B cell (primary cell): ENCODE data around the gene GART. TPM values are rescaled to one million over a fixed set of nuclear protein-coding genes. Genes with fewer than 3 reads are reported as not detected.

Experiments used
- ATAC-seq: fragments of 200-7000 bp; cut with Tn5 transposase; one replicate; pipeline ENCODE4 v1.10.0; 2021; ENCODE audit warnings: low read depth, mild to moderate bottlenecking, moderate number of reproducible peaks, moderate library complexity
- CTCF ChIA-PET: fragments of 350-600 bp; sonication (Branson Sonifier 250); formaldehyde crosslinking; loops from one replicate; lab custom pipeline; 2021; ENCODE audit warnings: antibody characterized with exemption, inconsistent platforms; lab: Charles Lee
- POLR2A ChIA-PET: fragments of 350-600 bp; sonication (Branson Sonifier 250); formaldehyde crosslinking; loops from one replicate; lab custom pipeline; 2021; ENCODE audit warnings: antibody characterized with exemption; lab: Charles Lee
- DNase-seq: peaks from one replicate; pipeline ENCODE4 v3.0.0; 2013
- H2AFZ ChIP-seq: 2 replicates; pipeline ENCODE4 v1.6.1; 2012; ENCODE audit warnings: mild to moderate bottlenecking, low read depth, low read length; ENCODE audit not compliant: insufficient read depth, poor library complexity, severe bottlenecking
- H3K27ac ChIP-seq, 2 donors: 1 replicate in 1 of 2; 2 replicates in 1 of 2; pipeline ENCODE4 v1.5.1; 2012 to 2013; ENCODE audit warnings: low read length in 2 of 2, mild to moderate bottlenecking in 2 of 2, moderate library complexity in 1 of 2
- H3K27me3 ChIP-seq, 4 experiments: fragments of 200-600 bp in 1 of 4; sonication (generic) in 1 of 4; replicated peaks in 1 of 4; 1 replicate in 2 of 4; 2 replicates in 2 of 4; pipeline versions ENCODE4 v1.6.1 to v1.7.0; 2013 to 2016; ENCODE audit warnings: low read length in 3 of 4, mild to moderate bottlenecking in 2 of 4, mixed read lengths in 1 of 4, moderate library complexity in 1 of 4; ENCODE audit not compliant: insufficient read depth in 4 of 4, control insufficient read depth in 3 of 4; ENCODE audit errors: control extremely low read depth in 1 of 4
- H3K36me3 ChIP-seq, 2 experiments: replicated peaks in 1 of 2; 1 replicate in 1 of 2; 2 replicates in 1 of 2; pipeline versions ENCODE4 v1.6.1 to v1.7.1; 2013; ENCODE audit warnings: low read length in 1 of 2; ENCODE audit not compliant: insufficient read depth in 2 of 2, control insufficient read depth in 1 of 2; ENCODE audit errors: control extremely low read depth in 1 of 2, extremely low read depth in 1 of 2
- H3K4me1 ChIP-seq, 2 donors: fragments of 200-600 bp in 1 of 2; sonication (generic) in 1 of 2; 1 replicate in 1 of 2; 2 replicates in 1 of 2; pipeline versions ENCODE4 v1.5.1 to v1.6.1; 2013 to 2017; ENCODE audit warnings: low read length in 2 of 2; ENCODE audit not compliant: control insufficient read depth in 2 of 2, insufficient read depth in 2 of 2
- H3K4me2 ChIP-seq: replicated peaks from 2 replicates; pipeline ENCODE3; 2012; ENCODE audit warnings: mild to moderate bottlenecking, low read depth, low read length; ENCODE audit not compliant: poor library complexity, severe bottlenecking
- H3K4me3 ChIP-seq, 5 experiments: fragments of 200-600 bp in 1 of 5; sonication (generic) in 1 of 5; 1 replicate in 3 of 5; 2 replicates in 2 of 5; pipeline versions ENCODE4 v1.5.1 to v1.7.0; 2011 to 2016; ENCODE audit warnings: low read length in 4 of 5, mild to moderate bottlenecking in 4 of 5, low read depth in 2 of 5, control low read depth in 1 of 5, moderate library complexity in 1 of 5; ENCODE audit not compliant: insufficient read depth in 1 of 5; ENCODE audit errors: control extremely low read depth in 1 of 5, extremely low read depth in 1 of 5
- H3K79me2 ChIP-seq: fragments of 200-600 bp; sonication (generic); one replicate; pipeline ENCODE4 v1.6.0; 2016; ENCODE audit warnings: low read length; ENCODE audit not compliant: control insufficient read depth, insufficient read depth
- H3K9ac ChIP-seq: fragments of 200-600 bp; sonication (generic); 2 replicates; pipeline ENCODE4 v1.6.1; 2017; ENCODE audit warnings: mild to moderate bottlenecking, low read length, moderate library complexity
- H3K9me3 ChIP-seq, 3 donors: one replicate each; pipeline versions ENCODE4 v1.6.1 to v1.7.1; 2013; ENCODE audit warnings: low read length in 2 of 3; ENCODE audit not compliant: control insufficient read depth in 2 of 3, insufficient read depth in 1 of 3; ENCODE audit errors: control extremely low read depth in 1 of 3
- H4K20me1 ChIP-seq: 2 replicates; pipeline ENCODE4 v1.6.0; 2012; ENCODE audit warnings: mild to moderate bottlenecking, low read length; ENCODE audit not compliant: insufficient read depth, control insufficient read depth, poor library complexity, severe bottlenecking
- H3K27ac Mint-ChIP-seq: one replicate; pipeline ENCODE4 v1.8.0; 2021; ENCODE audit warnings: mixed read lengths
- H3K27me3 Mint-ChIP-seq: one replicate; pipeline ENCODE4 v1.8.0; 2021; ENCODE audit warnings: mixed read lengths
- H3K4me1 Mint-ChIP-seq: one replicate; pipeline ENCODE4 v1.8.0; 2021; ENCODE audit warnings: mixed read lengths
- H3K4me3 Mint-ChIP-seq: one replicate; pipeline ENCODE4 v1.8.0; 2021; ENCODE audit warnings: mixed read lengths
- H3K9me3 Mint-ChIP-seq: one replicate; pipeline ENCODE4 v1.8.0; 2022; ENCODE audit warnings: mixed read lengths; ENCODE audit not compliant: insufficient read depth
- CTCF ChIP-seq: fragments of 200-600 bp; IDR thresholded peaks from one replicate; pipeline ENCODE4 v1.8.0; 2022; ENCODE audit warnings: antibody characterized with exemption, mild to moderate bottlenecking
- EZH2 ChIP-seq: IDR thresholded peaks from 2 replicates; pipeline ENCODE4 v1.6.1; 2012; ENCODE audit warnings: borderline replicate concordance, low read depth, mild to moderate bottlenecking, moderate library complexity, low read length; ENCODE audit not compliant: insufficient read depth, poor library complexity, severe bottlenecking
- whole genome bisulfite sequencing: methylation state at CpG from one replicate; pipeline ENCODE4 v1.1.5; 2013; ENCODE audit warnings: missing lambda C conversion rate; ENCODE audit not compliant: insufficient coverage; 5-methylcytosine and 5-hydroxymethylcytosine counted together
- intact Hi-C: fragments of 100-400 bp; cut with micrococcal nuclease; formaldehyde crosslinking; loops from one replicate; pipeline ENCODE4 v1.10.0; 2022
- polyA plus RNA-seq: library from polyadenylated mRNA; depleted of rRNA; stranded (reverse); fragments of >200 nt; gene quantifications from 2 replicates; pipeline ENCODE4 v1.2.3, GENCODE V29; 2012
- total RNA-seq, 2 donors: library from RNA; stranded (reverse); fragments of 120-200 nt in 1 of 2; gene quantifications; 1 replicate in 1 of 2; 2 replicates in 1 of 2; pipeline versions ENCODE4 v1.2.3 to v1.2.4, GENCODE V29; 2013 to 2022

The GART gene
- total and polyA plus RNA-seq, 2 donors (not counting 1 experiment from before 2014, with no cell fraction given), result 8.7 to 58.3 TPM

DNA sequence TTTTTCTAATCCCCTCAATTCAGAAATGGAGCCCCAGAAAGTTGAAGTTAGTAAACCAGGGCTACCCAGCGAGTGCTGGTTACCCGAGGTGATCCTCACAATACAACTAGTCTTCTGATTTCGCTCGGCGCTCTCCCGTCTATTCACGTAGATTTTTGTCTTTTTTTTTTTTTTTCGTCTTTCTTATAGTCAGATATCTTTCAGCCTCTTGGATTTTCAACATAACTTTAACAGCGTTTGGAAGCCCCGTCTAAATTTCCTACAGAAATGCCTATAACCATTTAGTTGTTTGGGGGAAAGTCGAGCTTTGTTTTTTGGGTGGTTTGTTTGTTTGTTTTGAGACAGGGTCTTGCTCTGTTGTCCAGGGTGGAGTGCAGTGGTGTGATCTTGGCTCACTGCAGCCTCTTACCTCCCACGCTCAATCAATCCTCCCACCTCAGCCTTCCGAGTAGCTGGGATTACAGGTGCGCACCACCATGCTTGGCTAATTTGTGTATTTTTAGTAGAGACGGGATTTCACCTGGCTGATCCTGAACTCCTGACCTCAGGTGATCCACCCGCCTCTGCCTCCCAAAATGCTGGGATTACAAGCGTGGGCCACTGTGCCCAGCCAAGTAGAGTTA, 61.3 kb downstream of the GART start:
- ChIA-PET CTCF (interaction anchor here (0.7 to 2.6 kb wide), 16 partner anchors 8 to 709 kb away, joined by 3 to 18 read pairs (median 4); partner anchors contain the start of genes DNAJC28, IFNAR1, PAXBP1 and SON), POLR2A (interaction anchor here (0.7 to 2.7 kb wide), 12 partner anchors 10 to 709 kb away, joined by 3 to 44 read pairs (median 4); partner anchors contain the start of genes DNAJC28, DONSON, GART and IL10RB)
- ATAC-seq (no peak), DNase-seq (no peak)
- no peaks in the 10 kb centered on the region for H3K27me3 ChIP-seq
- WGBS, result 29% methylated on average over 4 of the region's 17 CpGs
- H3K9ac ChIP-seq, result peak overlapping the region; percentile 75
- H3K79me2 ChIP-seq, result peaks cover 15% of the 10 kb centered on the region
- Mint-ChIP-seq H3K4me1 (peaks cover 17% of the 10 kb centered on the region), H3K27ac (peak overlapping the region; percentile 95), H3K9me3 (no peaks in the 10 kb centered on the region), H3K27me3 (no peaks in the 10 kb centered on the region), H3K4me3 (peak overlapping the region; percentile 94)
- H3K4me1 ChIP-seq, result peaks cover 12 to 14% of the 10 kb centered on the region in 2 donors
- peak overlapping the region; percentile 56 to 60 for H3K27ac ChIP-seq
- no peaks in the 10 kb centered on the region for H3K36me3 ChIP-seq
- TF ChIP-seq EZH2, result no peak
- H3K4me2 ChIP-seq, result peak overlapping the region; percentile 81
- peak overlapping the region; percentile 70 to 82 (median 78) for H3K4me3 ChIP-seq
- H4K20me1 ChIP-seq, result no peaks in the 10 kb centered on the region
- H2AFZ ChIP-seq, result peak overlapping the region; percentile 89
- intact Hi-C loops, result loop anchor here (1.0 kb wide), 2 partner anchors 11 to 62 kb away; partner anchors contain the start of genes DNAJC28 and GART
- no peaks in the 10 kb centered on the region for H3K9me3 ChIP-seq

GRCh38 chr21:33479679-33480480, 62.0 kb downstream of the GART start, which contains the start of gene TMEM50B:
Gene TMEM50B (minus strand): TSS chr21:33479974. CDS start chr21:33468885, 11,089 bp downstream.
- Histone ChIP-seq H3K9ac (peak within 1 kb of the TSS; percentile 75), H3K79me2 (peaks cover 22% of the 10 kb centered on the region), H3K4me2 (peak within 1 kb of the TSS; percentile 81), H2AFZ (peak within 1 kb of the TSS; percentile 89), H4K20me1 (no peaks in the 10 kb centered on the region), H3K36me3 (no peaks in the 10 kb centered on the region), H3K4me3 (peak within 1 kb of the TSS; percentile 70 to 91 (median 78)), H3K27me3 (no peaks in the 10 kb centered on the region), H3K27ac (peak within 1 kb of the TSS; percentile 56 to 95), H3K4me1 (peaks cover 12 to 14% of the 10 kb centered on the region in 2 donors), H3K9me3 (no peaks in the 10 kb centered on the region)
- peak; percentile 96 for DNase-seq
- Mint-ChIP-seq H3K4me1 (peaks cover 17% of the 10 kb centered on the region), H3K4me3 (peak within 1 kb of the TSS; percentile 94), H3K27ac (peak within 1 kb of the TSS; percentile 95), H3K9me3 (no peaks in the 10 kb centered on the region), H3K27me3 (no peaks in the 10 kb centered on the region)
- intact Hi-C loops, result loop anchor here (1.0 to 10.0 kb wide), 6 partner anchors 11 to 1085 kb away; partner anchors contain the start of genes CFAP298, DNAJC28, GART and ITSN1
- ChIA-PET CTCF (interaction anchor here (0.6 to 2.6 kb wide), 17 partner anchors 9 to 709 kb away, joined by 3 to 18 read pairs (median 4); partner anchors contain the start of genes DNAJC28, GART, IFNAR1 and PAXBP1), POLR2A (interaction anchor here (0.6 to 2.7 kb wide), 13 partner anchors 10 to 708 kb away, joined by 3 to 44 read pairs (median 6); partner anchors contain the start of genes DNAJC28, DONSON, GART and IL10RB)
- WGBS, result under 1% methylated on average over 93 of the region's 93 CpGs
- TF ChIP-seq EZH2 (no peak), CTCF (peak; percentile 40)
- peak; percentile 85 for ATAC-seq
